ENCODE data around the gene PARL.
"Not testable (repeated sequence)": the region's sequence is repeated elsewhere in the genome, so short reads cannot be mapped to it uniquely, and the experiment has no call there.

Gene PARL

GRCh38 chr3:183790700-183791099 is 94.0 kb downstream of the PARL start:
- no peak for DNase-seq (ENCODE audit: low read depth in 2 of 2)

GRCh38 chr3:183789826-183790225 is 94.9 kb downstream of the PARL start:
- no peak for DNase-seq (ENCODE audit: low read depth in 2 of 2)

- DNase-seq (ENCODE audit: low read depth in 2 of 2) = not testable (repeated sequence)
Observed at GRCh38 chr3:183784503-183784902, 100.2 kb downstream of the PARL start.

GRCh38 chr3:183782576-183783276 is 102.0 kb downstream of the PARL start:
- DNase-seq (ENCODE audit: low read depth in 2 of 2) = no peak

GRCh38 chr3:183781246-183781645 is 103.4 kb downstream of the PARL start:
- no peak for DNase-seq (ENCODE audit: low read depth in 2 of 2)

- DNase-seq (ENCODE audit: low read depth in 2 of 2) = no peak
Observed at GRCh38 chr3:183779896-183780465, 104.7 kb downstream of the PARL start.
